DND-41 (cell line): ENCODE measurements around the gene DCDC1.

Experiments used
- ATAC-seq: fragments of 200-7000 bp; cut with Tn5 transposase; 3 replicates; pipeline ENCODE4 v1.9.1; 2021; ENCODE audit warnings: low read depth; ENCODE audit not compliant: insufficient read depth
- DNase-seq: peaks from one replicate; pipeline ENCODE4 v3.0.0-alpha.2; 2020
- H2AFZ ChIP-seq: 2 replicates; pipeline ENCODE4 v1.6.0; 2012; ENCODE audit warnings: low read depth, low read length
- H3K27ac ChIP-seq: 2 replicates; pipeline ENCODE4 v1.5.1; 2012; ENCODE audit warnings: low read length, inconsistent platforms
- H3K27me3 ChIP-seq: fragments of 200-600 bp; sonication (generic); 2 replicates; pipeline ENCODE4 v1.6.0; 2012; ENCODE audit warnings: low read length, mild to moderate bottlenecking, inconsistent platforms; ENCODE audit not compliant: insufficient read depth, poor library complexity
- H3K36me3 ChIP-seq: 2 replicates; pipeline ENCODE4 v1.5.1; 2012; ENCODE audit warnings: low read length, inconsistent platforms; ENCODE audit not compliant: insufficient read depth
- H3K4me1 ChIP-seq: 2 replicates; pipeline ENCODE4 v1.5.1; 2012; ENCODE audit warnings: mild to moderate bottlenecking, low read length; ENCODE audit not compliant: insufficient read depth
- H3K4me2 ChIP-seq: 2 replicates; pipeline ENCODE4 v1.6.0; 2012; ENCODE audit warnings: mild to moderate bottlenecking, moderate library complexity, low read length, inconsistent platforms; ENCODE audit not compliant: insufficient read depth
- H3K4me3 ChIP-seq, 2 experiments: fragments of 200-600 bp in 1 of 2; shearing (Covaris generic) in 1 of 2; 2 replicates each; pipeline ENCODE4 v1.5.1; 2012 to 2016; ENCODE audit warnings: inconsistent platforms in 2 of 2, low read length in 2 of 2, mild to moderate bottlenecking in 2 of 2, low read depth in 1 of 2, moderate library complexity in 1 of 2
- H3K79me2 ChIP-seq: 2 replicates; pipeline ENCODE4 v1.6.0; 2012; ENCODE audit warnings: low read length, inconsistent platforms; ENCODE audit not compliant: insufficient read depth
- H3K9ac ChIP-seq: 2 replicates; pipeline ENCODE4 v1.6.0; 2012; ENCODE audit warnings: low read depth, mild to moderate bottlenecking, inconsistent platforms, low read length, moderate library complexity
- H3K9me3 ChIP-seq: 2 replicates; pipeline ENCODE4 v1.5.1; 2012; ENCODE audit warnings: low read length, moderate library complexity, mild to moderate bottlenecking, inconsistent platforms; ENCODE audit not compliant: insufficient read depth, severe bottlenecking
- H4K20me1 ChIP-seq: 2 replicates; pipeline ENCODE4 v1.6.0; 2012; ENCODE audit warnings: low read length; ENCODE audit not compliant: insufficient read depth
- EZH2 ChIP-seq: IDR thresholded peaks from 3 replicates; pipeline ENCODE4 v1.6.1; 2012; ENCODE audit warnings: borderline replicate concordance, low read depth, mild to moderate bottlenecking, moderate library complexity, low read length, inconsistent platforms; ENCODE audit not compliant: severe bottlenecking
- TF ChIP-seq, protein P1 (sequence below): IDR thresholded peaks from 2 replicates; pipeline ENCODE4 v1.5.1; 2012; ENCODE audit warnings: borderline replicate concordance, low read length, moderate library complexity, mild to moderate bottlenecking; ENCODE audit not compliant: poor library complexity, severe bottlenecking; ENCODE audit errors: extremely low read depth

DCDC1 gene

DNA sequence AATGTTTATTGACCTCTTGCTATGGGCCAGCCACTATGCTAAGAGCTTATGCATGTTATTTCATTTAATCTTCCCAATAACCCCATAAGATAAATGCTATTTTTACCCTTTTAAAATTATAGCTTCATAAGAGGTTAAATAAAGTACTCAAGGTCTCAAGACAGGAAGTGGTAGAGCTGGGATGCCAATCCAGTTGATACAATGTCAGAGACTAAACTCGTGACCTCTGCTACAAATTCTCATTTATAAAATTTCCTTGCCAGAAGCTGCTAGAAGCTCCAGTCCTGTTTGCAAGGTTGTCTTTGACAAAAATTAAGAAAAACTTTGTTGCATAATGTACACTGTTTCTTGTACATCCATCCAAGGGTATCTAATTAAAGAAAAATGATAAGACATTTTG lies 517.4 kb downstream of the DCDC1 start:
- Histone ChIP-seq H2AFZ (no peak overlapping the region), H3K9ac (no peak overlapping the region), H3K27me3 (no peaks in the 10 kb centered on the region), H3K36me3 (no peaks in the 10 kb centered on the region), H3K9me3 (no peaks in the 10 kb centered on the region), H3K4me3 (no peak overlapping the region), H3K27ac (no peak overlapping the region), H3K79me2 (no peaks in the 10 kb centered on the region), H3K4me1 (no peaks in the 10 kb centered on the region), H4K20me1 (no peaks in the 10 kb centered on the region), H3K4me2 (no peak overlapping the region)
- no peak for TF ChIP-seq EZH2
- TF ChIP-seq, protein P1, sequence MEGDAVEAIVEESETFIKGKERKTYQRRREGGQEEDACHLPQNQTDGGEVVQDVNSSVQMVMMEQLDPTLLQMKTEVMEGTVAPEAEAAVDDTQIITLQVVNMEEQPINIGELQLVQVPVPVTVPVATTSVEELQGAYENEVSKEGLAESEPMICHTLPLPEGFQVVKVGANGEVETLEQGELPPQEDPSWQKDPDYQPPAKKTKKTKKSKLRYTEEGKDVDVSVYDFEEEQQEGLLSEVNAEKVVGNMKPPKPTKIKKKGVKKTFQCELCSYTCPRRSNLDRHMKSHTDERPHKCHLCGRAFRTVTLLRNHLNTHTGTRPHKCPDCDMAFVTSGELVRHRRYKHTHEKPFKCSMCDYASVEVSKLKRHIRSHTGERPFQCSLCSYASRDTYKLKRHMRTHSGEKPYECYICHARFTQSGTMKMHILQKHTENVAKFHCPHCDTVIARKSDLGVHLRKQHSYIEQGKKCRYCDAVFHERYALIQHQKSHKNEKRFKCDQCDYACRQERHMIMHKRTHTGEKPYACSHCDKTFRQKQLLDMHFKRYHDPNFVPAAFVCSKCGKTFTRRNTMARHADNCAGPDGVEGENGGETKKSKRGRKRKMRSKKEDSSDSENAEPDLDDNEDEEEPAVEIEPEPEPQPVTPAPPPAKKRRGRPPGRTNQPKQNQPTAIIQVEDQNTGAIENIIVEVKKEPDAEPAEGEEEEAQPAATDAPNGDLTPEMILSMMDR, result no peak
- no peak for DNase-seq
- ATAC-seq, result no peak

- H3K79me2 ChIP-seq, result no peaks in the 10 kb centered on the region
- no peak overlapping the region for H3K9ac ChIP-seq
- no peaks in the 10 kb centered on the region for H3K36me3 ChIP-seq
- H3K27ac ChIP-seq, result no peak overlapping the region
- no peak overlapping the region for H3K4me3 ChIP-seq
- no peak overlapping the region for H3K4me2 ChIP-seq
- TF ChIP-seq, protein P1, result no peak
- TF ChIP-seq EZH2, result no peak
- no peak for ATAC-seq
- no peaks in the 10 kb centered on the region for H3K9me3 ChIP-seq
- no peaks in the 10 kb centered on the region for H4K20me1 ChIP-seq
- no peak for DNase-seq
- H3K4me1 ChIP-seq, result no peaks in the 10 kb centered on the region
- no peak overlapping the region for H2AFZ ChIP-seq
- no peaks in the 10 kb centered on the region for H3K27me3 ChIP-seq
Measured at GRCh38 chr11:30837252-30837651, 532.3 kb downstream of the DCDC1 start.

DNA sequence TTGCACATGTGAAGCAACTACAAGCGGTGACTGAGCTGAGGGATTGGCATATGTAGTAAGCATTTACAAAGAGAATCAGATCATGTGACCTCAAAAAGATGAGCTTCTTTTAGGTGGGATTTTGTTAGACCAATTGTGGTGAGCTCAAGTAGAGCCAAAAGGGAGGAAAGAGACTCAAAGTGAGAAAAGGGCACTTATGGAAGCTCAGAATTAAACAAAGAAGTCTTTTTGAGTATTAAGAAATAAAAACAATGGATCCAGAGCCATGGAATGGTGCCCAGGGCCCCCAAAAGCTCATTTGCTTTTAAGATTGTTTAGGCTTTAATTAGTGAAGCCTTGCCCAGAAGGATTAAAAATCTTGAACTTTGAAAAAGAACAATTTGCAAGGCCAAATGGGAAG lies 536.7 kb downstream of the DCDC1 start:
- Histone ChIP-seq H4K20me1 (no peaks in the 10 kb centered on the region), H3K4me3 (no peak overlapping the region), H3K27me3 (no peaks in the 10 kb centered on the region), H3K27ac (no peak overlapping the region), H2AFZ (no peak overlapping the region), H3K9ac (no peak overlapping the region), H3K4me2 (no peak overlapping the region), H3K9me3 (no peaks in the 10 kb centered on the region), H3K36me3 (no peaks in the 10 kb centered on the region), H3K79me2 (no peaks in the 10 kb centered on the region), H3K4me1 (no peaks in the 10 kb centered on the region)
- ATAC-seq (no peak), DNase-seq (no peak)
- TF ChIP-seq EZH2, result no peak
- TF ChIP-seq, protein P1, result no peak

DNA sequence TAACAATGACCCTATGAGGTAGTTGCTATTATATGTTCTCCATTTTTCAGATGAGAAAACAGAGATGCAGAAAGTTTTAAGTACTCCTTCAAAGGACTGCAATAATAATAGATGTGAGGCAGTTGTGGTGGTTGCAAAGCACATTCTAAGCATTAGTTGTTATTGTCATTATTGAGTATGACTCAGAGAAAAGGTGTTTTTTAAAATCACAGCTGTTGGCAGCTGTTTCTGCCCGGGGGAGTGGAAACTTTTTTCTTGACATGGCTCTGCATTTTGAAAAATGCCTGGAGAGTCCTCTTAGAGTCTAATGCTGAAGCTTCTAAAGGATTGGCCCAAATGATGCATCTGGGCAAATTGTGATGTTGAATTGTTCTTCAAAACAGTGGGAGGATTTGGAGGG lies 538.9 kb downstream of the DCDC1 start:
- no peaks in the 10 kb centered on the region for H3K79me2 ChIP-seq
- H3K27me3 ChIP-seq, result no peaks in the 10 kb centered on the region
- no peak overlapping the region for H3K9ac ChIP-seq
- ATAC-seq, result no peak
- no peaks in the 10 kb centered on the region for H3K9me3 ChIP-seq
- H3K4me2 ChIP-seq, result no peak overlapping the region
- TF ChIP-seq EZH2, result no peak
- TF ChIP-seq, protein P1, result no peak
- H2AFZ ChIP-seq, result no peak overlapping the region
- H3K4me1 ChIP-seq, result no peaks in the 10 kb centered on the region
- no peak overlapping the region for H3K27ac ChIP-seq
- no peak overlapping the region for H3K4me3 ChIP-seq
- DNase-seq, result no peak
- H4K20me1 ChIP-seq, result no peaks in the 10 kb centered on the region
- no peaks in the 10 kb centered on the region for H3K36me3 ChIP-seq
